Gastroesophageal sphincter (tissue), 3 donors: ENCODE measurements around the gene ABR.

Experiments used
- CTCF ChIP-seq, 4 experiments: fragments of 200-600 bp in 2 of 4; fragments of 450-650 bp in 2 of 4; sonication (generic) in 1 of 4; IDR thresholded peaks; one replicate each; pipeline ENCODE4 v1.5.1; 2017 to 2019; ENCODE audit warnings: antibody characterized with exemption in 4 of 4, mild to moderate bottlenecking in 2 of 4, moderate library complexity in 2 of 4
- EP300 ChIP-seq: sonication (generic); formaldehyde crosslinking; IDR thresholded peaks from one replicate; pipeline ENCODE4 v1.6.1; 2017; ENCODE audit warnings: antibody characterized with exemption, mild to moderate bottlenecking
- POLR2A ChIP-seq, 2 donors: fragments of 450-650 bp; IDR thresholded peaks; one replicate each; pipeline ENCODE4 v1.6.1; 2017; ENCODE audit warnings: antibody characterized with exemption in 2 of 2, mild to moderate bottlenecking in 2 of 2, moderate library complexity in 1 of 2
- POLR2AphosphoS5 ChIP-seq: sonication (generic); formaldehyde crosslinking; IDR thresholded peaks from one replicate; pipeline ENCODE4 v1.6.1; 2017; ENCODE audit warnings: antibody characterized with exemption

- TF ChIP-seq CTCF (IDR thresholded peaks at IDR 0.05) (no peak), EP300 (no peak), POLR2A (IDR thresholded peaks at IDR 0.05) (no peak), POLR2AphosphoS5 (no peak)
Measured at GRCh38 chr17:1076299-1076981, 103.3 kb downstream of the ABR start.
